ENCODE results near the gene SLC15A1.
"Not testable (repeated sequence)": the region's sequence is repeated elsewhere in the genome, so short reads cannot be mapped to it uniquely, and the experiment has no call there.

Gene SLC15A1

DNA sequence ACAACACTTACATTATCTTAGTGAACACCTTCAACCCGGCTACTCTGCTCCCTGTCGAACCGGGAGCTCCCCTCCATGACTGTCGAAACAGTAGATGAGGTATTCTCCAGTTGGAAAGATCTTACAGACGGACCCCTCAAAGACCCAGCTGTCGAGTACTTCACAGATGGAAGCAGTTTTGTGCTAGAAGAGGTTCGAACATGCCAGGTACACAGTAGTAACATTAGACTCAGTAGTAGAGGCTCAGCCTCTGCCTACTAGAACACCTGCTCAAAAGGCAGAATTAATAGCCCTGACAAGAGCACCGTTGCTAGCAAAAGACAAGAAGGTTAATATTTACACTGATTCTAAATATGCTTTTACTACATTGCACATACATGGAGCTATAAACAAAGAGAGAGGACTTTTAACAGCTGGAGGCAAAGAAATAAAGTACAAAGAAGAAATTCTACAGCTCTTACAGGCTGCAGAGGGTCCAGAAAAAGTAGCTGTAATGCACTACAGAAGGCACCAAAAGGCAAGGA is 13.6 kb upstream of the SLC15A1 start:
- H3K27me3 ChIP-seq = no peaks in the 10 kb centered on the region
- H3K36me3 ChIP-seq = no peaks in the 10 kb centered on the region
- TF ChIP-seq, protein P1, sequence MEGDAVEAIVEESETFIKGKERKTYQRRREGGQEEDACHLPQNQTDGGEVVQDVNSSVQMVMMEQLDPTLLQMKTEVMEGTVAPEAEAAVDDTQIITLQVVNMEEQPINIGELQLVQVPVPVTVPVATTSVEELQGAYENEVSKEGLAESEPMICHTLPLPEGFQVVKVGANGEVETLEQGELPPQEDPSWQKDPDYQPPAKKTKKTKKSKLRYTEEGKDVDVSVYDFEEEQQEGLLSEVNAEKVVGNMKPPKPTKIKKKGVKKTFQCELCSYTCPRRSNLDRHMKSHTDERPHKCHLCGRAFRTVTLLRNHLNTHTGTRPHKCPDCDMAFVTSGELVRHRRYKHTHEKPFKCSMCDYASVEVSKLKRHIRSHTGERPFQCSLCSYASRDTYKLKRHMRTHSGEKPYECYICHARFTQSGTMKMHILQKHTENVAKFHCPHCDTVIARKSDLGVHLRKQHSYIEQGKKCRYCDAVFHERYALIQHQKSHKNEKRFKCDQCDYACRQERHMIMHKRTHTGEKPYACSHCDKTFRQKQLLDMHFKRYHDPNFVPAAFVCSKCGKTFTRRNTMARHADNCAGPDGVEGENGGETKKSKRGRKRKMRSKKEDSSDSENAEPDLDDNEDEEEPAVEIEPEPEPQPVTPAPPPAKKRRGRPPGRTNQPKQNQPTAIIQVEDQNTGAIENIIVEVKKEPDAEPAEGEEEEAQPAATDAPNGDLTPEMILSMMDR (IDR thresholded peaks at IDR 0.05) = no peak
- H3K27ac ChIP-seq = no peak overlapping the region
- H3K4me3 ChIP-seq (ENCODE audit: low read depth in 1 of 2, low read length in 1 of 2) = no peak overlapping the region
- H3K9me3 ChIP-seq = no peaks in the 10 kb centered on the region
- H3K4me1 ChIP-seq (ENCODE audit: control insufficient read depth in 1 of 2, insufficient read depth in 1 of 2, low read depth in 1 of 2, low read length in 1 of 2) = no peaks in the 10 kb centered on the region

DNA sequence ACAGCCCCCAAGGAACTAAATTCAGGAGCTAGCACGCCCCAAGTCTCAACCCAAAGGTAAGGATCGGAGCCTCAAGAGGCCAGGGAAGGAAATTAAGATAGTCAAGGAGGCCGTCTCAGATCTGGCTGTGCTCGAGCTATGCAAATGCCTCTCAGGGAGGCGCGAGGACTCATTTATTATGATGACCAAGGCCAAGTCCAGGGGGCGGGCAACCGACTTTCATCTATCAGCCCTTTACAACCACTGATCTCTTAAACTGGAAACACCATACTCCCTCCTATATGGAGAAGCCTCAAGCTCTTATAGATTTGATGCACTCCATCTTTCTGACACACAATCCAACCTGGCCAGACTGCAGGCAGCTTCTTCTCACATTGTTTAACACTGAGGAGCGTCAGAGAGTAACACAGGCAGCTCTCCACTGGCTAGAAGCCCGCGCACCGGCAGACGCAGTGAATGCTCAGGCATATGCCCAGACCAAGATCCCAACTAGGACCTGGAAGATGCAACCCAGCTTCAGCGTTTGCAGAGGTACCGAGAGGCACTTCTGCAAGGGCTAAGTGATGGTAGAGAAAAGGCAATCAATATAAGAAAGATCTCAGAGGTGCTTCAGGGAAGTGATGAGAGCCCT is 9.6 kb upstream of the SLC15A1 start:
- no peaks in the 10 kb centered on the region for H3K9me3 ChIP-seq
- no peaks in the 10 kb centered on the region for H3K27me3 ChIP-seq
- TF ChIP-seq, protein P1 (IDR thresholded peaks at IDR 0.05) = no peak
- H3K36me3 ChIP-seq = no peaks in the 10 kb centered on the region
- H3K4me1 ChIP-seq (ENCODE audit: control insufficient read depth in 1 of 2, insufficient read depth in 1 of 2, low read depth in 1 of 2, low read length in 1 of 2) = no peaks in the 10 kb centered on the region
- H3K4me3 ChIP-seq (ENCODE audit: low read depth in 1 of 2, low read length in 1 of 2) = no peak overlapping the region
- no peak overlapping the region for H3K27ac ChIP-seq

DNA sequence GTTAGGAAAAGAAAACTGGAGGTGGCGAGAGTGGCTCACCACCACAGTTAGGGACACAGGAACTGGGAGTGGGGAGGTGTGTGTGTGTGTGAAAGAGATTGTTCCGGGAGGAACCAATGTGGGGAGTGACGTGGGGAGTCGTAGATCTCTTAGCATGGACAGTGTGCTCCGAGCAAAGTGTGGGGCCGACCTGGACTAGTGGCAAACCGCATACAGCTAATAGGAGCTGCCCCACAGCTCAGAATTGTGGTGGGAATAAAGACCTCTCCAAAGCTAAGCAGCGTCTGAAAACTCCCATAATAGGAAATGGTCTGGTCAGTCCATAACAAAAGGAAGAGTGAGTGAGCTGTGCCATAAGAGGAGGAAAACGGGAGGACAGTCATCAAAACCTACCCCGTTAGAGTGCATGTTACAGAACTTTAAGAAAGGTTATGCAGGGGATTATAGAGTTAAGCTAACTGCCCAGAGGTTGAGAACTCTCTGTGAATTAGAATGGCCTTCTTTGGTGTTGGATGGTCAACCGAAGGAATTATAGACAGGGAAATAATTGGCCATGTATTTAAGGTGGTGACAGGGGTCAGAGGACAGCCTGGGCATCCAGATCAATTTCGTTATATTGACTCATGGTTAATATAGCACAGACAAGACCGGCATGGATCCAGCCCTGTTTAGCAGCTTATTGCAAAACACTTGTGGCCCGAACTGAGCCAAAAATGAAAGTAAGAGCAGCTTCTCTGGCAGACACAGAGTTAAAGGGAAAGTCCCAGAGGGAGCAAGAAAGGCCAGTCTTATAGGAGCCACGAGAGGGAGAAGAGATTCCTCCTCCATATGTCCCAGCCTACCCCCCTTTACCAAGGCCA is 8.9 kb upstream of the SLC15A1 start:
- no peaks in the 10 kb centered on the region for H3K9me3 ChIP-seq
- H3K4me1 ChIP-seq (ENCODE audit: control insufficient read depth in 1 of 2, insufficient read depth in 1 of 2, low read depth in 1 of 2, low read length in 1 of 2) = no peaks in the 10 kb centered on the region
- no peaks in the 10 kb centered on the region for H3K36me3 ChIP-seq
- TF ChIP-seq, protein P1 (IDR thresholded peaks at IDR 0.05) = no peak
- H3K4me3 ChIP-seq (ENCODE audit: low read depth in 1 of 2, low read length in 1 of 2) = no peak overlapping the region
- no peak overlapping the region for H3K27ac ChIP-seq
- H3K27me3 ChIP-seq = peaks cover 2% of the 10 kb centered on the region

DNA sequence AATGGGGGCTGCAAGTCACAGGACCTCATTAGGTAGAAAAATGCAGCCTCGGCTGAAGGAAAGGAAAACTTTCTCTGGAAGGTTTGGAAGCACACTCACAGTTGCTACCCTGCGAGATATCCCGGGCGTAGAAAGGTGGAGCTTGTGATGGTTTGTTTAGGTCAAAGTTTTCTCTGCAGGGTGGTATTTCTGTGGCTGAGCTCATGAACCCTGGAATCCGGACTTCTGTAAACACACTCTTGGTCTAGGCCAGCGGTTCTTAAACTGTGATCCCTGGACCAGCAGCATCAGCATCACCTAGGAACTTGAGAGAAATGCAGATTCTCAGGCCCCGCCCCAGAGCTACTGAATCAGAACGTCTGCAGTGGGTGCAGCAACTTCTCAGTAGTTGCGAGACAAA is 3.3 kb upstream of the SLC15A1 start:
- TF ChIP-seq, protein P1 (IDR thresholded peaks at IDR 0.05) = no peak
- Histone ChIP-seq H3K4me3 (ENCODE audit: low read depth in 1 of 2, low read length in 1 of 2) (no peak overlapping the region), H3K4me1 (ENCODE audit: control insufficient read depth in 1 of 2, insufficient read depth in 1 of 2, low read depth in 1 of 2, low read length in 1 of 2) (no peaks in the 10 kb centered on the region), H3K9me3 (no peaks in the 10 kb centered on the region), H3K27ac (no peak overlapping the region), H3K27me3 (peaks cover 59% of the 10 kb centered on the region), H3K36me3 (no peaks in the 10 kb centered on the region)

DNA sequence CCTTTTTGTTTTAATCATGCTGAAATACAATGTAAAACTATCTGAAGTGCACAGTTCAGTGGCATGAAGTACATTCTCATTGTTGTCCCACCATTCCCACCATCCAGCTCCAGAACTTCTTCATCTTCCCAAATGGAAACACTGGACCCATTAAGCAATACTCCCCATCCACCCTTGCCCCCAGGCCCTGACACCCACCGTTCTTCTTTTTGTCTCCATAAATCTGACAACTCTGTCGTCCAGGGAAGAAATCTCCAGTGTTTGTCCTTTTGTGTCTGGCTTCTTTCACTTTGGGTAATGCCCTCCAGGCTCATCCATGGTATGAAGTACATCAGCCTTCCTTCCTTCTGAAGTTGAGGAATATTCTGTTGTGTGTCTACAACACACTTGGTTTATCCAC is 2.6 kb upstream of the SLC15A1 start:
- no peak overlapping the region for H3K4me3 ChIP-seq (ENCODE audit: low read depth in 1 of 2, low read length in 1 of 2)
- H3K36me3 ChIP-seq = no peaks in the 10 kb centered on the region
- no peaks in the 10 kb centered on the region for H3K4me1 ChIP-seq (ENCODE audit: control insufficient read depth in 1 of 2, insufficient read depth in 1 of 2, low read depth in 1 of 2, low read length in 1 of 2)
- TF ChIP-seq, protein P1 (IDR thresholded peaks at IDR 0.05) = no peak
- no peaks in the 10 kb centered on the region for H3K9me3 ChIP-seq
- peaks cover 65% of the 10 kb centered on the region for H3K27me3 ChIP-seq
- no peak overlapping the region for H3K27ac ChIP-seq

DNA sequence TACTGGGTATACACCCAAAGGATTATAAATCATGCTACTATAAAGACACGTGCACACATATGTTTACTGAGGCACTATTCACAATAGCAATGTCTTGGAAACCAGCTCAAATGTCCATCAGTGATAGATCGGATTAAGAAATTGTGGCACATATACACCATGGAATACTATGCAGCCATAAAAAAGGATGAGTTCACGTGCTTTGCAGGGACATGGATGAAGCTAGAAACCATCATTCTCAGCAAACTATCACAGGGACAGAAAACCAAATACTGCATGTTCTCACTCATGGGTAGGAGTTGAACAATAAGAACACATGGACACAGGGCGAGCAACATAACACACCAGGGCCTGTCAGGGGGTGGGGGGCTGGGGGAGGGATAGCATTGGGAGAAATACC is 2.0 kb upstream of the SLC15A1 start:
- peaks cover 71% of the 10 kb centered on the region for H3K27me3 ChIP-seq
- H3K36me3 ChIP-seq; H3K27ac ChIP-seq; H3K9me3 ChIP-seq; H3K4me1 ChIP-seq (ENCODE audit: control insufficient read depth in 1 of 2, insufficient read depth in 1 of 2, low read depth in 1 of 2, low read length in 1 of 2); H3K4me3 ChIP-seq (ENCODE audit: low read depth in 1 of 2, low read length in 1 of 2): not testable (repeated sequence)

Measured in neutrophil (primary cell).